SIG-M5 (cell line): ENCODE results near the gene ADCY5.
"Not testable (repeated sequence)": the region's sequence is repeated elsewhere in the genome, so short reads cannot be mapped to it uniquely, and the experiment has no call there.

ENCODE experiments used
- DNase-seq: peaks from one replicate; lab custom pipeline; 2025; lab: John Stamatoyannopoulos, UW

The ADCY5 gene

DNA sequence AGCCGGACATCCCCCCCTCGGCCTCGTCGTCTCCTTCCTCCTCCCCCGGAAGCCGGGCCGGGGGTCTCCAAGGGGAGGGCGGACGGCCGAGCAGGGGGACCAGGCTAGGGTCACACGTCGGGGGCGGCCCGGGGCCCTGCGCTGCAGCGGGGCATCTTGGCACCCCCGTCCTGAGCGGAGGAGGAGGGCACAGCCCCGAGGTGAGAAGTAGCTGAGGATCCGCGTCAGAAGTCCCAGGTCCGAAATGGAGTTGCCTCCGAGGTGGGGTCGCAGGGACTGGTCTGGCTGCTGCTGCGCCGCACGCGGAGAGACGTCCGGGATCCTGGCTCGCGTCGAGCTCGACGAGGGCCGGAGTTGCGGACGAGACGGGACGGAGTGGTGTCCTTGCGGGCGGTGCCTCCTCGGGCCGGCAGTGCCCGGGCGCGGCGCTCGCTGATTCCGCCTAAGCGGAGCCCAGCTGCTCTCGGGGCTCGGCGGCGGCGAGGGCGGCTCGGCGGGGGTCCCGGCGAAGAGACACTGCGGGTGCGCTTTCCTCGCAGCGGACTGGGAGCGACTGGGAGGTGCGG lies at the start of gene ADCY5:
Gene ADCY5 (minus strand): TSS at position 555 of the 566 bp plus-strand sequence. CDS start 545 bp downstream, at position 10.
- DNase-seq: no peak

DNA sequence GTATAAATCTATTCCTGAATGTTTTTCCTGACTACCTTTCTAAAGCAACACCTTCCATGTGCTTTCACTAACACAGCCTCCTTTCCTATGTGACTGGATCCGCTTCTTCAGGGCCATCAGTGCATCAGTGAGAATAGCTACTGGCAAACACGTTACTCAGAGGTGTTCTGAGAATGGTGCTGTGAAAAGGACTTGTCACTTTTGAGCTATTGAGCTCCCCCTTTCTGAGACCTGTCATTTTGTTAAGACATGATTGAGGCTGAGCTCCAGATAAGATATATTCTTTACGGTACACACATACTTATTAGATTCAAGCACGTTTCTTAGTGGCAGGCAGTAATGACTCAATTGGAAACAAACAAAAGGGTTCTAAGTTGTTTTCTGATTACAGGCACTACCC lies 45.0 kb upstream of the ADCY5 start:
- DNase-seq: no peak

DNA sequence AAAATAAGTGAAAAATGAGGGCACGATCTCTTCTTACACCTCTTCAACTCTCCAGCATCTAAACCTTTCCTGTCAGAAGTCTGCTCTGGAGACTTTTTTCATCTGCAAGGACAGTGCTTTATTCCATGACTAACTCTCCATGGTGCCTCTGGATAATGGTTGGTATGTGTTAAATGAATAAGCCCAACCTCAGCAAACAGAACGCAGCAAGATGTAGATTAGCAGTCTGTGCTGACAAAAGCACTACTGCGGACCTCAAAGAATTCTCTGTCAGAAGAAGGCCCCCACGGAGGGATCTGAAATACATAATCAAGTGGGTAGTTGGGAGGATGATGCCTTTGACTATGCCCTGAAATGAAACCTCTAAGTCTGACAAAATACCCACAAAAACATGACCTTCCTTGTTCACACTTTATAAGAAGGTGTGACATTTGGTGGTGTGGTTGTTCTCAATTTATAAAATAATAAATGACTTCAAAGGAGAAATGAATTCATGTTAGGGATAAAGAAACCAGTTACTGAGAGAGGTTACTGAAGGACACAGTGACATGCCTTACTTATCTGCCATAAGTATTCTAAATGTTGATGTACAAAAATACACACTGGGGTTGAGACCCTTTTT lies 43.2 kb upstream of the ADCY5 start:
- no peak for DNase-seq

DNA sequence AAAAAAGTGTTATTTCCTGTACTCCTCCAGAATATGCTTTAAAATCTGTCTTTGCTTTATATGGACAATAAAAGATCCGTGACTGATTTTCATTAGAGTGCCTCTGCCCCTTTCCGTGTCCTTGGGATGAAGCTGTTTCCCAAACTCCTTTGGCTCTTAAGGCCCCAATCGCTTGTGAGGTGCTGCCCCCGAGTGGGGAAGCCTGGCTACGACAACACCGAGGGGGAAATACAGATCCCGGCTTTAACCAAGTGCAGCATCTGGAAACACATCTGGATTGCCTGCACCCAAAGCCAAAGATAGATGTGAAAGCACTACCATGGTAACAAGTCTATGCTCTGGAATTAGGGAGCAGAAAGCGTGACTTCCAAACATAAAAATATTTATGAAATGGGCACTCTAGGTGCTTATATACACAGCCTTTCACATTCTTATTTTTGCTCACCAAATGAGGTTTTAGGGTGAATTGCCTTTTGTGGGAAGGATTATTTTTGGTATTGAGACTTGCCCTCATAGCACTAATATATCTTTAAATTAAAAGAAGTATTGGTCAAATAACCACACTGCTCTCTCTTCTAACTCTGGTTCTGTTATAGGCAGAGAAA lies 40.6 kb upstream of the ADCY5 start:
- DNase-seq: no peak

DNA sequence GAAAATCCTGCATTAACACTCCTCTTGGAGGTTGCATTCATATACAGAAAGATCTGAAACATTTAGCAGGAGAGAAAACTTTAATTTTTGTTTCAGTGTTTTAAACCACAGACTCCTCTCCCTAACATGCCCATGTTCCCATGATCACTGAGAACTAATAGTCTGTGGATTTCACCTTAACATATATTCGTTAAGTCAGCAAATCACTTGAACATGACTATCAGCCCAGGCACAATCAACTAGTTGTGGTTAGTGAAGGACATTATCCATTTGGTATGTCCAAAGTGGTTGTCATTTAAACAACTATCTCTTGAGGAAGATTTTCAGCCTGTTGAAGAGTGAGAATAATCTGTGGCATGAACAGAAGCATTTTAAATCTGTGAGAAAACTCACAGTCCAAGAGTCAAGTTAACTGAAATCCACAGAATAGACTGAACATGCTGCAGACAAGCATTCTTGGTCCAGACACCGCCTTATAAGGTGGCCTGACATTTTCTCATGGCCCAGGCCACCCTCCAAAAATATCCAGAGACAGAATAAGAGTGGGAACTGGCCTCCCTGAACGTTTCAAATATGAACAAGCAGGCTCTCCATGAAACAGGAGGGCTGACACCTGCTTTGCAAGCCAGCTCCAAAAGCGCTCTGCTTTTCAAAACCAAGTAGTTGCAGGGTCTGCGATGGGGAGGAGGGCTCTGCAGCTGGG lies 39.9 kb upstream of the ADCY5 start:
- no peak for DNase-seq

DNA sequence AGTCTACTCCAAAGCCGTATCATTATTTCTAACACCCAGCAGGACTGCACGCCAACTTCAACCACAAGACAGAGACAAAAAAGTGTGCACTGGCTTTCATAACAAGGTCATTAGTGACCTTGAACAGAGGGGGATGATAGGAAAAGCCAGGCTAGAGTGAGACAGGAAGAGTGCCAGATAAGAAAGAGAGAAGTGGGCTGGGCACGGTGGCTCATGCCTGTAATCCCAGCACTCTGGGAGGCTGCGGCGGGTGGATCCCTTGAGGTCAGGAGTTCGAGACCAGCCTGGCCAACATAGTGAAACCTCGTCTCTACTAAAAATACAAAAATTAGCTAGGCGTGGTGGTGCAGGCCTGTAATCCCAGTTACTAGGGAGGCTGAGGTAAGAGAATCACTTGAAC lies 38.2 kb upstream of the ADCY5 start:
- DNase-seq: not testable (repeated sequence)

DNA sequence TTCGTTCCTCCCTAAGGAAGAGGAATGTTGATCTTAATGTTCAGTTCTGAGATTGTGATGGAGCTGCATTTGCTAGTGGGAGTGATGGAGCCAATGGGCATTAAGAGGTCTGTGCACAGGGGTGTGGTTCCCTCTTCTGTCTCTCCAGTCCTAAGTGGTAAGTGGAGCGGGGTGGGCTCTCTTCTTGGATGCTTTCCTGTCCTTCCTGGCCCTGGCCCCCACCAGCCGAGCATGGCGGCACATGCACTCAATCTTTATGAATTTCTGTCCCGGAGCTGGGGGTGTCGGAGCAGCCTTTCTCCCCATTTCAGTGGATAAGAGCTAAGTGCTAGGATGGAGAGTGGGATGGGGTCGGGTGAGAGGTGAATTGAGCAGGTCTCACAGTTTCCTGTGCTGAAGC lies 37.6 kb upstream of the ADCY5 start:
- no peak for DNase-seq

DNA sequence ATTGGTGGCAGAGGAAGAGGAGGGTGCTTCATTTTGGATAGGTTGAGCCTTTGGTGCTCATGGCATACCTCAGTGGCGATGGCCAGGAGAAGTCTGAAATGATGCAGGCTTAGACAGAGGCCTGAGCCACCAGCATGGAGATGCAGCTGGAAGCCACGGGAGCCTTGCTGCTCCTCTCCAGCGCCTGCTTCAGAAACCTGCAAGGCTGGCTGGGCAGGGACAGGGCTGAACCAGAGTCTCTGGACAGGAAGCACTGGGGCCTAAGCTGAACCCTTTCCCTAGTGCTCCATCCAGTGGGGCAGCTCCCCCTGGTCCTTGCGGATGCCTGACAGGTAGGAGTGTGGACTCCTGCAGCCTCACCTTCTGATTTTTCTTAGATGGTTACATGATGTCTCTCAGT lies 36.7 kb upstream of the ADCY5 start:
- no peak for DNase-seq

DNA sequence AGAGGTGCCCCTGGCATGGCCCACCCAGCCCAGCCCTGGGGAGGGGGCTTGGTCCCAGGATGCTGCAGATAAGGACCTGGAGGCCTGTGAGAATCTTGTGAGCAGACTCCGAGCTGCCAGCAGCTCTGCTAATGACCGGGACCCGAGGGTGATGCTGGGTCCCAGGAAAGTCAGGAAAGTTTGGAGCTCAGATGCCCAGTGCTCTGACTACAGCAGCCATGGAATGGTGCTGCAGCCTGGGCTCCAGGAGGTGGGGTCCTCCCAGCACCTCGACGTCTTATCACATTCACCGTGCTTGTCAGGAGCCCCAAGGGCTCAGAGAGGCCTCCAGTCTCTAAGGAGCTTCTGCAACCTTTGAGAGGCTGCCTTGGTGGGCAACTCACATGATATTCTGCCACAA lies 34.3 kb upstream of the ADCY5 start:
- DNase-seq: no peak

DNA sequence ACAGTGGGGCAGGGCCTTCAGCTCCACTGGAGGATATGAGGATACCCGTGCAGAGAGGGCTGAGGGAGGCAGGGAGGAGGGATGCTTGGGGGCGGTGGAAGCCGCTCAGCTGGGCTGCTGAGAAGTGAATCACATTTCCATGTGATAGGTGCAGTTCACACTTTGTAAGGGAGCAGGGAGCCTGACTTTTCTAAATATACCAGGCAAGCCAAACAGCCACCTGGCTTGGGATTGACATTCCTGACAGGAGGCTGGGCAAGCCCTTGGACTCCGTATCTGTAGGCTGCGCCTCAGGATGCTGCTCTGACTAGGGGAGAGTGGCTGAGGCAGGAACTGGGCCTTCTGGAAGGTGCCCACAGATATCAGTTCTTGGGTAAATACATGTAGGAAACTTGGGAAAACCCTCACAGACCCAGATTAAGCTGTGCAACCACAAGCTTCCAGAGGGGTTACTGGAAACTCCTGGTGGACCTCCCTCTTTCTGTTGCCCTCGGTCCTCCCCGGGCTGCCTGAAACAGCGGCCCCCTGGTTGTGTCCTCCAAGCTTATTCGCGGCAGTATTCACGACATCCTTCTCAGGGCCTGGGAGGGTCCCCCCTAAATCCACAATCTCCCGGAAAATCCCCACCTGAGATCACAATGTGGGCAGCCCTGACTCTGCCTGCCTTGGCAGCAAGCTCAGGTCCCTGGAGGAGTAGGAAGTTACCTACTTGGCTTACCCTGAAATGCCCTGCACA lies 33.0 kb upstream of the ADCY5 start:
- DNase-seq: no peak

DNA sequence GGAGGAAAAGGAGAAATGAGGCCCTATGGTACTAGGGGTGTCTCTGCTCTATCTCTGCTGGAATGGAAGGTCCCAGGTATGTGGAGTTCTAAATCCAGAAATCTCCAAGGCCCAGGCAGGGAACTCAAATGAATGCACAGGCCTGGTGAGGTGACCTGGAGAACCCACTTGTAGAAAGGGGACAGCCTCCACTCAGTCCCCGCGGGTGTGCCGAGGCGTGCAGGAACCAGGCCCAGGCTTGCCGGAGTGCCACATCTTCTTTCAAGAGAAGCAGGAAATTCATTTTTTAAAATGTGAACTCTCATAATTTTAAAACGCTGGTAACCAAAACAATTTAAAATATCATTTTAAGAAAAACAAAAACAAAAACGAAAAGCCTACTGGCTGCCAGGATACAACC lies 32.2 kb upstream of the ADCY5 start:
- no peak for DNase-seq

DNA sequence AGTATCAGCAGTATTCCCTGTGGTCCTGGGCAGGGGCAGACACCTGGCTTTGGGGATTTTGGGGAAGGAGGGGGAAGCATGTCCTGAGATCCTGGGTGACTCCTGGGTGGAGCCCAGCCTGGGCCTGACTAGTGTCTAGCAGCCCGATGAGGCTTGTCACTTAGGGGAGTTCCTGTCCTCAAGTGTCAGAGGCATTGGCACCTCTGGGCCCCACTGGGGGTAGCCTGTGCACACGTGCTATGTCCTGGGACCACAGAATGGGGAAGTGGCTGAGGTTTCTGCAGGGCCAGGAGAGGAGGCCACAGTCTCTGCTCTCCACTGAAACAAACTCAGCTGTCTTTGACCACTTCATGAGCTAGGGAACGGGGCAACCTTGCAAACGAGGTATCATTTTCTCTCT lies 31.5 kb upstream of the ADCY5 start:
- DNase-seq: no peak

DNA sequence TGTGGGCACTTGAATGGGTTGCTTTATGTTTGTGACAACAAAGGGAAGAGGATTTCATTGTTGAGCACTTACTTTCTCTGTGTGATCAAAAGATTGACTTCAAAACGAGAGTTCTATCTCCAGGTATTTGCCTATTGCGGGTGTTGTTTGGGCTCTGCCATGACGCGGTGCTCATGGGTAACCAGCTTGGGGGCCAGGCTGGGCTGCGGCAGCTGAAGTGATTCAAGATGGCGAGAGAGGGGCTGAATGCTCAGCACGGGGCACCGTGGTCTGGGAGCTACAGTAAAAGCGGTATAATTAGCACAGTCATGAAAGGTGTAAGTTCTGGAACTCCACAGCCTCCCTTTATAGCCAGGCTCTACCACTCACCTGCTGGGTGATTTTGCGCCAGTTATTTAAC lies 31.0 kb upstream of the ADCY5 start:
- no peak for DNase-seq

DNA sequence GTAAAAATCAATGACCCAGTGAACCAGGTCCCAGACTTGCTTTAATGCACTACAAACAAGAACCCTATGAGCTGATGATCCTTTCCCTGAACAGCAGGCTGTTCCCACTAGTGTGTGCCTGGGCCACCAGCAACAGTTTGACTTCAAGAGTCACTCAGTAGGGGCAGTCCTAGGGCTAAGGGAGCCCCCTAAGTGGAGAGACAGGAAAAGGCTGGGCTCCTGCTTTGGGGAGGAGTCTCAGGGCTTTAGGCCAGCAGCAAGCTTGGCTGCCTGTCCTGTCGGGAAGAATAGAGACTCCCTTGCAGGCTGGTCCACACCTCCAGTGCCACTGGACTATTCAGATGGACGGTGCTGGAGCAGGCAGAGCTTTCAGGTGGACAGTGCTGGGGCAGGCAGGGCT lies 29.4 kb upstream of the ADCY5 start:
- DNase-seq: no peak

DNA sequence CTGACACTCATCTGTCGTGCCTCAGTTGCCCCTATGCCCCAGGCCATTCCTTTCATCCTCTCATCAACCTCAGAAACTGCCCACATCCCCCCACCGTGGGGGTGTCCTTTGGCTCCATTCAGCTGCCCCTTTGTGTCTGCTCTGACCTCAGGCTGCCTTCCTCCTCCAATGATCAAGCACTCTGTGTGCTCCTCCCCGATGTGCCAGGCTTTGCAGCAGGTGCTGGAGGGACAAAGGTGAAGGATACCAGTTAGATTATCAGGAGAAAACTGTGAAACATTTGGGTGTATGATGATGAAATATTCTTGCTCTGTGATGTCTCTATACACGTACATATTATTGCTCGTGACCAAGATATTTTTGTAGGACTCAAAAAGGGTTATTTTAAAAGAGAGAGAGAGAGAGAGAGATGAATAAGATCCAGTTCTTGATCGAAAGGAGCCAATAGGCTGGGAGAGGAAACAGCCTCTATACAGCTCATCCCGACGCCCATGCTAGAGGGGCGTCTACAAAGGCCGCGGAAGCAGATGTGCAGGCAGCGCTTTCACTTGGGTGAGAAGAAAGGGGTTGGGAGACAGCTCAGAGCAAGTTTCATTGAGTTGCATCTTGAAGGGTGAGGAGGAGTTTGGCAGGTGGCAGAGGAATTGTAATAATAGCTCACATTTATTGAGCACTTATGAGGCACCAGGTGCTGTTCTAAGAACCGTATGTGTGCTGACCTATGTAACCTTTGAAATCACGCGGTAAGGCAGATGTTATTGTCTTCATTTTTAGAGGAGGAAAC lies 28.3 kb upstream of the ADCY5 start:
- no peak for DNase-seq

DNA sequence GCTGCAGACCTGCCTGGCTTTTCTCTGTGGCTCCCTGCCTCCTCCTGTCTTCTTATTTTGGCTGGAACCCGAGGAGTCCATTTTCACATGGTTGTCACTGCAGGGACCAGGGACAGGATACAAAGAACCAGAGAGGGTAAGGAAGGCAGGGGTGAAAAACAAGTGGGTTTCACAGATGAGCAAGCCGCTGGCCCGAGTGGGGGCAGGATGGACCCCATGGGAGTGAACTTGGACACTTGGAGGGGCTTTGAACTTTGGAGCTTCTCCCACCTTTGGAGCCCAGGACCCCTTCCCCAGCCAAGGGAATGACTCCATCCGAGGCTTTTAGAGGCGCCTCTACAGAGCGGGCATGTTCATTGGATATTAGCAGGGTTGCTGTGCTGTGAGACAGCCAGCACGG lies 26.9 kb upstream of the ADCY5 start:
- DNase-seq: no peak

DNA sequence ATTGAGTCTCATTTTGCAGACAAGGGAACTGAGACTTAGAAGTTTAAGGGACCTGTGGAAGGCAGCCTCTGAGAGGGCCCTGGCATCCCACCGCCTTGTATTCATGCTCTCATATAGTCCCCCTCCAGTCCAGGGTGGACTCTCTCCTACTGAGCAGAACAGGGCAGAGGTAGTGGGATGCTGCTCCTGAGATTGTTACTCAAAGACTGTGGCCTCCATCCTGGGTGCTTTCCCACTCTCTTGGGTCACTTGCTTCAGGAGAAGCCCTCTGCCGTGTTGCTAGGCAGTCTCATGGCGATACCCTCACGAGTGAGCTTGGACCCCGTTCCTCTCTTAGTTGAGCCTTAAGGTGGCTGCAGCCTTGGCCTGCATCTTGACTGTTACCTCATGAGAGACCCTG lies 22.2 kb upstream of the ADCY5 start:
- DNase-seq: no peak

DNA sequence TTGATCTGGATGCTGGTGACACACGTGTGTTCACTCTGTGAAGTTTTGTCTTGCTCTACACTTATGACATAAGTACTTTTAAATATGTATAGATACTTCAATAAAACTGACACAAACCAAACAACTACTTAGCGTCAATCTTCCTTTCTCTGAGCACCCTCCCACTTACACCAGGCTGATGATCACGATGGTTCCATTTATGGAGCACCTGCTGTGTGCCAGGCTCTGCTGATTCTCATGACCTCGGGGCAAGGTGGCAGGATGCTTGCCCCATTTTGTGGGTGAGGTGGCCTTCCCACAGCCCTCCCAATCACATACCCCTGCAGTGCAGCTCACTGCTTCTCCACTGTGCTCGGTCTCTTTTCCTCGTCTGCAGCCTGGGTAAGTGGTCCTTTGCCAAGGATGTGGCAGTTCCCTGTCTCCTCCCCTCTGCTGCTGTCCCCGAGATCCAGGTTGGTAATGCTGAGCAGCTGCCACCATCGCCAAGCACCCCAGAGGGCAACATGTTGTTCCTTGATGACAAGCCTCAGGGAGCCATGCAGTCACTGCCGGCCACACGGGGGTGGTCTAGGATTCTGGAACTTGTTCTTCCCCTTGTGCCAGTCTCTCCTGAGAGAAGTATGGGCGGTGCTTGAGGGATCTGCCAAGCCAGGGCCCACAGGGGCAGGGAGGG lies 20.6 kb upstream of the ADCY5 start:
- DNase-seq: no peak

DNA sequence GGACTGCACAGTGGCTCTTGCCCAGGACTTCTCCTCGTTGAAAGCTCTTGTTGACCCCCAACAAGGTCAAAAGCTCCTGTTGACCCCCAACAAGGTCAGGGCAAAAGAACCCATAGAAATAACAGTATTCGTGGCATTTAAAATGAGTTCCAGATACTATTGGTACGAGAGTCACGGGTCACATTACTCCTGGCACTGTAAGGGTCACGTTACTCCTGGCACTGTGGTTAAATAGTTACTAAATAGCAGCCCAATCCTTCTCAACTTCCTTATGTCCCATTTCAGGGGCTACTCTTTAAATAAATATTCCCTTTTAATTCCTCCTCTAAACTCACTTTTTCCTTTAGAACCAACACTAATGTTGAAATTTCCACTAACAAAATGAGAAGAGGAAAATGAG lies 18.2 kb upstream of the ADCY5 start:
- no peak for DNase-seq

DNA sequence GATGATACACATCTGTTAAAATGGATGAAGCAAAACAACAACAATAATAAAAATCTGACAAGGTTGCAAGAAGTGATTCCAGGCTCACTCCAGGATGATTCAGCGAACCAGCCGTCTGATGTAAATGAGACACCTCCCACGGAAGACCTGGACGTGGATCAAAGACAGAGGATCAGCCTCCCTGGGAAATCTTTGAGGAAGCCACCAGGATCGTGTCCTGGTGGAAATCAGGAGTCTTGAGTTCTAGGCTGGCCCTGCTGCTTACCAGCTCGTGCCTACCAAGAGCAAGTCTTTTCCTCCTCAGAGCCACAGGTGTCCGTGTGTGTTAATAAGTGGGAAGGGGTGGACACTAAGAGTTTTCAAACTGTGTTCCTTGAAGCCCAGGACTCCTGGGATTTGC lies 15.3 kb upstream of the ADCY5 start:
- DNase-seq: no peak

DNA sequence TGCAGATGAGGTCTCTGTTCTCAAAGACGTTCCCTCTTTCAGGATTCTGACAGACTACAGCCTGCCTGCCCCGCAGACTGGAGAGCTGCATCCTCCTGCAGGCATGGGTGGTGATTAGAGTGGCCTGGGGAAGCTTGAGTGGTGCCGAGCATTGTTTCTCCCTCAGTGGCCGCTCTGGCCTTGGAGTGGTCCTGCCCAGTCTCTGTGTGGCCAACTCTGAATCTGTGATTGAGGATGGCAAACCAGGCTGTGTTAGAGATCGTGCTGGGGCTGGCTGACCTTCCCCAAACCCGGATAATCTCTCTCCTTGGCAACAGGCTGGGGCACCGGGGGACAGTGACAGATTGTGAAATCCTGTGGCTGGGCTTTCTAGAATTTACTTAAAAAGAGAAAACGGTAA lies 11.0 kb upstream of the ADCY5 start:
- no peak for DNase-seq
